ENCODE results near the gene NLRP9. TPM values are rescaled to one million over a fixed set of nuclear protein-coding genes. Genes with fewer than 3 reads are reported as not detected.
A peak's percentile ranks its signal among the peaks of the same experiment; 100 is the strongest.

NLRP9 gene
- total and polyA plus RNA-seq, 5 donors from 2014 or later = not detected

DNA sequence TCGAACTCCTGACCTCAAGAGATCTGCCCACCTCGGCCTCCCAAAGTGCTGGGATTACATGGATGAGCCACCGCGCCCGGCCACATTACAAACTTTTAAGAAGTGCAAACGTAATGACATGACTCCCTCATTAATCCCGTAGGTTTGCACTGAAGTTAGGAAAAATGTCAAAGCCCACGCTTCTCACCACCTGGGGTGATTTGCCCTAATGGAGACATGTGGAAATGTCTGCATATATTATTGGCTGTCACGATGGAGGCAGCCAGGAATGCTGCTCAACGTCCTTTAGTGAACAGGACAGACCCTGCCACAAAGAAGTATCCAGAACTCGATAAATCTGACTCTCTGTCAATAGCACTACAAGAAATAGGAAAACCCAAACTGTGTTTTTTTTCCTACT is 21.0 kb downstream of the NLRP9 start:
- Mint-ChIP-seq H3K4me3 (no peak overlapping the region), H3K27ac (no peak overlapping the region), H3K36me3 (no peaks in the 10 kb centered on the region), H3K27me3 (peaks cover 14% of the 10 kb centered on the region), H3K9me3 (peaks cover 0 to 26% (median 10%) of the 10 kb centered on the region in 7 donors), H3K4me1 (peaks cover 0 to 6% (median 0%) of the 10 kb centered on the region in 4 donors)
- Histone ChIP-seq H3K4me3 (ENCODE audit: low read depth, low read length) (no peak overlapping the region), H3K27me3 (ENCODE audit: control insufficient read depth, insufficient read depth, low read length) (no peaks in the 10 kb centered on the region), H3K9me3 (ENCODE audit: control insufficient read depth in 2 of 2, low read length in 2 of 2) (peaks cover 5 to 11% of the 10 kb centered on the region in 2 experiments), H3K36me3 (ENCODE audit: control insufficient read depth, insufficient read depth, low read length) (no peaks in the 10 kb centered on the region), H3K4me1 (ENCODE audit: control insufficient read depth, insufficient read depth, low read length, poor library complexity, severe bottlenecking) (no peaks in the 10 kb centered on the region), H3K27ac (ENCODE audit: insufficient read depth, low read length, poor library complexity, severe bottlenecking) (no peak overlapping the region)
- ATAC-seq (ENCODE audit: low read depth in 2 of 2) (no peak), DNase-seq (no peak)

DNA sequence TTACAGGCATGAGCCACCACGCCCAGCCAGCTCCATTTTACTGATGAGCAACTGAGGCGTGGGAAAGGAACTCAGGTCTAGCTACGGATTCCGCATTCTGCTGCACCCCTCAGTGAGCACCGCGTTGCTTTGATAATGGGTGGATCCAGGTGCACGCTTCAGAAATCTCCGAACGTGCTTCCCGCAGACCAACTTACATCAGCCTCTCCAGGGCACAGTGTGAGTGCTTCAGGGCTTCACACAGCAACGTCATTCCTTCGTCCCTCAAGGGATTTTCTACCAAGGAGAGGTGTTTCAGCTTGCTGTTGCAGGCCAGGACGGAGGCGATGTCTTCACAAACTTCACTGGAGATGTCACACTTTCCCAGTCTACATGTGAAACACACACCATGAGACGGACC is 21.7 kb downstream of the NLRP9 start:
- Mint-ChIP-seq H3K27me3 (peaks cover 14% of the 10 kb centered on the region), H3K9me3 (peaks cover 0 to 18% (median 8%) of the 10 kb centered on the region in 7 donors), H3K27ac (no peak overlapping the region)

DNA sequence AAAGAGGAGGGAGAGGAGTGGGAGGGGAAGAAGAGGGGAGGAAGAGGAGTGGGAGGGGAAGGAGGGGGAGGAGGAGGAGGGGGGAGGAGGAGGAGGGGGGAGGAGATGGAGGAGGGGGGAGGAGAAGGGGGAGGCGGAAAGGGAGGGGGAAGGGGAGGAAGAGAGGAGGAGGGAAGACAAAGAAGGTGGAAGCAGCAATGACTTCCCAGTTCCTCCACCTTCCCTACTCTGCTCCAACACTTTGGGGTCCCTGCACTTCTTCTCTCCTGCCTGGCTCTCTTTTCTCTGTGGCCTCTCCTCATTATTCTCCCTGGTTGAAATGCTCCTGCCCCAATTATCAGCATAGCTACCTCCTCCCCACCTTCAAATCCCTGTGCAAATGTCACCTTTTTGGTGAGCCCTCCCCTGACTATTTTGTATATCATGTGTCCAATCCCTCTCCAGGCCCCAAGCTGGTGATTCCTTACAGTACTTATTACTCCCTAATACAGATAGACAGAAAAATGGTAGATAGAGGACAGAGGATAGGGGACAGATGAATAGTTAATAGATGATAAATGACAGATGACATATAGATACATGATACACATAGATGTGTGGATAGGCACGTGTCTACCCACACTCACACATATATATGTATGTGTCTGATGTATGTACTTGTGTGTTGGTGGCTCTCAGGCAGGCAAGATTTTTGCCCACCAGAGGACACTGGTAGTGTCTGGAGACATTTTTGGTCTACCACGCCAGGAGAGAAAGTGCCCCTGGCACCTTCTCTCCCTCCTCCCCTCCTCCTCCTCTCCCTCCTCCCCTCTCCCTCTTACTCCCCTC is 25.2 kb downstream of the NLRP9 start:
- Mint-ChIP-seq H3K4me1 (peaks cover 0 to 7% (median 5%) of the 10 kb centered on the region in 4 donors), H3K27me3 (peaks cover 4% of the 10 kb centered on the region), H3K36me3 (no peaks in the 10 kb centered on the region), H3K27ac (peak overlapping the region in 2 of 3 donors; percentile 27 to 66), H3K9me3 (peaks cover 0 to 5% (median 2%) of the 10 kb centered on the region in 7 donors), H3K4me3 (no peak overlapping the region)
- Histone ChIP-seq H3K9me3 (ENCODE audit: control insufficient read depth in 2 of 2, low read length in 2 of 2) (no peaks in the 10 kb centered on the region), H3K36me3 (ENCODE audit: control insufficient read depth, insufficient read depth, low read length) (no peaks in the 10 kb centered on the region), H3K4me3 (ENCODE audit: low read depth, low read length) (no peak overlapping the region), H3K4me1 (ENCODE audit: control insufficient read depth, insufficient read depth, low read length, poor library complexity, severe bottlenecking) (no peaks in the 10 kb centered on the region), H3K27ac (ENCODE audit: insufficient read depth, low read length, poor library complexity, severe bottlenecking) (no peak overlapping the region), H3K27me3 (ENCODE audit: control insufficient read depth, insufficient read depth, low read length) (no peaks in the 10 kb centered on the region)
- ATAC-seq (ENCODE audit: low read depth in 2 of 2) (no peak), DNase-seq (no peak)

More for the DNA sequence above, 21.7 kb downstream of the NLRP9 start:
- Histone ChIP-seq H3K27me3 (ENCODE audit: control insufficient read depth, insufficient read depth, low read length) (no peaks in the 10 kb centered on the region), H3K9me3 (ENCODE audit: control insufficient read depth in 2 of 2, low read length in 2 of 2) (peaks cover 5 to 10% of the 10 kb centered on the region in 2 experiments), H3K4me3 (ENCODE audit: low read depth, low read length) (no peak overlapping the region), H3K4me1 (ENCODE audit: control insufficient read depth, insufficient read depth, low read length, poor library complexity, severe bottlenecking) (no peaks in the 10 kb centered on the region), H3K36me3 (ENCODE audit: control insufficient read depth, insufficient read depth, low read length) (no peaks in the 10 kb centered on the region), H3K27ac (ENCODE audit: insufficient read depth, low read length, poor library complexity, severe bottlenecking) (no peak overlapping the region)
- peaks cover 0 to 6% (median 0%) of the 10 kb centered on the region in 4 donors for H3K4me1 Mint-ChIP-seq
- no peak overlapping the region for H3K4me3 Mint-ChIP-seq
- DNase-seq (no peak), ATAC-seq (ENCODE audit: low read depth in 2 of 2) (no peak)
- H3K36me3 Mint-ChIP-seq = no peaks in the 10 kb centered on the region

DNA sequence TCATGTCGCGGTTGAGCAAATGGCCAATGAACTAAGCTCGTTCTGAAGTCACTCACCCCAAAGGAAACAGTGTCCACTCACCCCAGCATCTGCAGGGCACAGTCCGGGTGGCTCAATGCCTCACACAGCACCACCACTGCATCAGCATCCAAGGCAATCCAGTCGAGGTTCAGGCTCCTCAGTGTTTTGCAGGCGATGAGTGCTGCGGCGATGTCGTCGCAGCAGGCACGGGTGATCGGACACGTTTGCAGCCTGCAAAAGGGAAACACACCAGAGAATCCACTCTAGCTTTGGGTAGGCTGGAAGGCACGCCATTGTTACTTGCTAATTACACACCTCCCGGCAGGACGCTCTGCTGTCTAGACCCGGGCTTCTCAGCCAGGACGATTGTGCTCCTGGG is 26.5 kb downstream of the NLRP9 start:
- Mint-ChIP-seq H3K27ac (peak overlapping the region in 1 of 3 donors; percentile 26), H3K4me1 (peaks cover 0 to 7% (median 5%) of the 10 kb centered on the region in 4 donors), H3K4me3 (no peak overlapping the region), H3K9me3 (peaks cover 0 to 5% (median 2%) of the 10 kb centered on the region in 7 donors), H3K27me3 (peaks cover 4% of the 10 kb centered on the region), H3K36me3 (no peaks in the 10 kb centered on the region)
- no peak for ATAC-seq (ENCODE audit: low read depth in 2 of 2)
- no peaks in the 10 kb centered on the region for H3K36me3 ChIP-seq (ENCODE audit: control insufficient read depth, insufficient read depth, low read length)
- H3K27me3 ChIP-seq (ENCODE audit: control insufficient read depth, insufficient read depth, low read length) = no peaks in the 10 kb centered on the region
- H3K27ac ChIP-seq (ENCODE audit: insufficient read depth, low read length, poor library complexity, severe bottlenecking) = no peak overlapping the region
- no peaks in the 10 kb centered on the region for H3K4me1 ChIP-seq (ENCODE audit: control insufficient read depth, insufficient read depth, low read length, poor library complexity, severe bottlenecking)
- H3K4me3 ChIP-seq (ENCODE audit: low read depth, low read length) = no peak overlapping the region
- no peak for DNase-seq
- no peaks in the 10 kb centered on the region for H3K9me3 ChIP-seq (ENCODE audit: control insufficient read depth in 2 of 2, low read length in 2 of 2)

DNA sequence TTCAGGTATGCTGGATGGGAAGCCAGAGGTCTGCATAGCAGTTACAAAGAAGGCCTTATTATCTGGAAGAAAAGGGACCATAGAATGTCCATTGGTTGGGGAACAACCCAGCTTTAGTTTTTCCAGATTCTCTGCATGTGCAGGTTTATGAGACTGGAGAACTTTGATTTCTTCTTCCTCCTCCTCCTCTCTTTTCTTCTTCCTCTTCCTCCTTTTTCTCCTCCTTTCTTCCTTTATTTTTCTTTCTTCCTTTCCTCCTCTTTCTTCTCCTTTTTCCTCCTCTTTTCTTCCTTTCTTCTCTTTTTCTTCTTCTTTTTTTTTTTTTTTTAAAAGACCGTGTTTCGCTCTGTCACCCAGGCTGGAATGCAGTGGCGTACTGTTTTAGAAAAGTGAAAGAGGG is 32.2 kb downstream of the NLRP9 start:
- H3K4me3 ChIP-seq (ENCODE audit: low read depth, low read length) = no peak overlapping the region
- Mint-ChIP-seq H3K4me3 (no peak overlapping the region), H3K4me1 (peaks cover 2 to 7% (median 5%) of the 10 kb centered on the region in 4 donors), H3K27me3 (peaks cover 4% of the 10 kb centered on the region), H3K27ac (no peak overlapping the region), H3K36me3 (peaks cover 4% of the 10 kb centered on the region), H3K9me3 (peaks cover 0 to 2% (median 0%) of the 10 kb centered on the region in 7 donors)
- DNase-seq = no peak
- H3K4me1 ChIP-seq (ENCODE audit: control insufficient read depth, insufficient read depth, low read length, poor library complexity, severe bottlenecking) = no peaks in the 10 kb centered on the region
- H3K36me3 ChIP-seq (ENCODE audit: control insufficient read depth, insufficient read depth, low read length) = no peaks in the 10 kb centered on the region
- no peak for ATAC-seq (ENCODE audit: low read depth in 2 of 2)
- no peak overlapping the region for H3K27ac ChIP-seq (ENCODE audit: insufficient read depth, low read length, poor library complexity, severe bottlenecking)
- no peaks in the 10 kb centered on the region for H3K27me3 ChIP-seq (ENCODE audit: control insufficient read depth, insufficient read depth, low read length)
- no peaks in the 10 kb centered on the region for H3K9me3 ChIP-seq (ENCODE audit: control insufficient read depth in 2 of 2, low read length in 2 of 2)

DNA sequence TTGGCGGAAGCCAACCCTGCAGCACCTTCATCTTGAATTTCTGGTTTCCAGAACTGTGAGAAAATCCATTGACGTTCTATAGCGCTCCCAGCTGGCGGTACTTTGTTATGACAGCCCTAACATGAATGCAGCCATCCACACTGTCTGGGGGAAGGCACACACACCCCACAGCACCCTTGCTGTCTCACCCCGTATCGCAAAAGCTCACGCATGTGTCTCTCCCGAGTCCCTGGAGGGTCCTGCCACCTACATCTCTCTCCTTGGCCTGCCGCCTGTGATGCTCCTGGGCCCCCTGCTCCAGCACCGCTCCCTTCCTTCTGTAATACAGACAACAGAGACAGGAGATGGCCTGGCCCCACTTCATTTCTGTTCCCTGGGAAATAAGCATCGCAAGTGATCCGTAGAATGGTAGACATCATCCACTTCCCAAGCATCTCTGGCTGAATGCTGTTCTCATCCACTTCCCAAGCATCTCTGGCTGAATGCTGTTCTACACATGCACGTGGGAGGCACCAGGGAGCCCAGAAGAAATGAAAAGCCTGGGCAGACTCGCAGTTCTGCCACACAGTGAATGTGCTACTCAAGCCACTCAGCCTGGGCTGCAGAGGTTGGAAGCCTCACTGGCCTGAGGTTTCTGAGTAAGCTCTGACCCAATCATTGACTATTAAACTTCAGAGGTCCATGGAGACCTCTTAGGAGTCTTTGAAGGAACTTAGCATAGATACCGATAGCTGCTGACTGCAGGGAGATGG is 33.5 kb downstream of the NLRP9 start:
- Histone ChIP-seq H3K27me3 (ENCODE audit: control insufficient read depth, insufficient read depth, low read length) (no peaks in the 10 kb centered on the region), H3K9me3 (ENCODE audit: control insufficient read depth in 2 of 2, low read length in 2 of 2) (no peaks in the 10 kb centered on the region), H3K4me1 (ENCODE audit: control insufficient read depth, insufficient read depth, low read length, poor library complexity, severe bottlenecking) (no peaks in the 10 kb centered on the region), H3K36me3 (ENCODE audit: control insufficient read depth, insufficient read depth, low read length) (no peaks in the 10 kb centered on the region), H3K27ac (ENCODE audit: insufficient read depth, low read length, poor library complexity, severe bottlenecking) (no peak overlapping the region), H3K4me3 (ENCODE audit: low read depth, low read length) (no peak overlapping the region)
- Mint-ChIP-seq H3K4me3 (no peak overlapping the region), H3K9me3 (peaks cover 0 to 2% (median 0%) of the 10 kb centered on the region in 7 donors), H3K4me1 (peaks cover 2 to 7% (median 5%) of the 10 kb centered on the region in 4 donors), H3K27ac (peak overlapping the region in 1 of 3 donors; percentile 11), H3K36me3 (peaks cover 8% of the 10 kb centered on the region), H3K27me3 (peaks cover 4% of the 10 kb centered on the region)
- no peak for DNase-seq
- no peak for ATAC-seq (ENCODE audit: low read depth in 2 of 2)

DNA sequence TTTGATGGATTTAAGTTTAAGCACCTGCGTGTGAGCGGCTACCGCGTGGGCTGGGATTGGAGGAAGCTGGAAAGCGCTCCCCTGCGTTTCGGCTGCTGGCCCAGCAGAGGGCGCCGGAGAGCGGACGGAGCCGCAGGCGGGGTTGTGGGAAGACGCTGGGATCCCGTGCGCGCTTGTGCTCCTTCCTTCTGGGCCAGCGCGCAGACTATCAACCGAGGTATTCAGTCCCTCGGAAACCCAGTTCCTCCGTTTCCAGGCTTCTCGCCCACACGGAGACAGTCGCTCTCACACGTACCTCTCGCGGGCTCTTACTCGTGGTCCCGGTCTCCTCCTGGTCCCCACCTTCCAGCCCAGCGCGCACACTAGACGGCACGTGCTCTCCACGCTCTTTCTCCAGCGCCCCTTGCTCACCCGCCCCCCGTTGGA is 34.4 kb downstream of the NLRP9 start:
- H3K27ac ChIP-seq (ENCODE audit: insufficient read depth, low read length, poor library complexity, severe bottlenecking) = no peak overlapping the region
- Mint-ChIP-seq H3K9me3 (peaks cover 0 to 2% (median 0%) of the 10 kb centered on the region in 7 donors), H3K4me1 (peaks cover 0 to 5% (median 4%) of the 10 kb centered on the region in 4 donors), H3K36me3 (peaks cover 12% of the 10 kb centered on the region), H3K27me3 (peaks cover 4% of the 10 kb centered on the region), H3K27ac (no peak overlapping the region), H3K4me3 (no peak overlapping the region)
- no peak overlapping the region for H3K4me3 ChIP-seq (ENCODE audit: low read depth, low read length)
- H3K4me1 ChIP-seq (ENCODE audit: control insufficient read depth, insufficient read depth, low read length, poor library complexity, severe bottlenecking) = no peaks in the 10 kb centered on the region
- H3K27me3 ChIP-seq (ENCODE audit: control insufficient read depth, insufficient read depth, low read length) = no peaks in the 10 kb centered on the region
- peak in 2 of 3 donors; percentile 13 to 24 for DNase-seq
- no peak for ATAC-seq (ENCODE audit: low read depth in 2 of 2)
- no peaks in the 10 kb centered on the region for H3K9me3 ChIP-seq (ENCODE audit: control insufficient read depth in 2 of 2, low read length in 2 of 2)
- H3K36me3 ChIP-seq (ENCODE audit: control insufficient read depth, insufficient read depth, low read length) = no peaks in the 10 kb centered on the region

All from CD4-positive, CD25-positive, alpha-beta regulatory T cell (primary cell).